Cerebellar nuclear complex (tissue), 1 donor: ENCODE measurements around the gene RPL18.

Experiments
- DNase-seq, 2 experiments: peaks; one replicate each; lab custom pipeline; 2025; lab: John Stamatoyannopoulos, UW

Gene RPL18

GRCh38 chr19:48614436-48615230, 4.3 kb downstream of the RPL18 start, which contains the start of gene FAM83E:
Gene FAM83E, minus strand, starts transcription at chr19:48615076. Its CDS starts 1,704 bp downstream, at chr19:48613372.
- DNase-seq, result no peak

- no peak for DNase-seq
Measured at GRCh38 chr19:48613852-48614435, 5.0 kb downstream of the RPL18 start.

- no peak for DNase-seq
Measured at GRCh38 chr19:48613024-48613851, 5.7 kb downstream of the RPL18 start.

- no peak for DNase-seq
Measured at GRCh38 chr19:48611872-48612271, 7.1 kb downstream of the RPL18 start.

GRCh38 chr19:48609571-48610108, 9.3 kb downstream of the RPL18 start:
- DNase-seq, result no peak

GRCh38 chr19:48608798-48609263, 10.1 kb downstream of the RPL18 start:
- no peak for DNase-seq

- no peak for DNase-seq
Measured at GRCh38 chr19:48607359-48607755, 11.6 kb downstream of the RPL18 start.

GRCh38 chr19:48606463-48607358, 12.3 kb downstream of the RPL18 start, which contains the start of gene SPACA4:
Gene SPACA4, plus strand, starts transcription at chr19:48606742. Its CDS starts 237 bp downstream, at chr19:48606979.
- DNase-seq, result no peak

- no peak for DNase-seq
Measured at GRCh38 chr19:48603850-48604249, 15.1 kb downstream of the RPL18 start.

GRCh38 chr19:48603449-48603848, 15.5 kb downstream of the RPL18 start:
- DNase-seq, result no peak

- no peak for DNase-seq
Measured at GRCh38 chr19:48603001-48603400, 16.0 kb downstream of the RPL18 start.

GRCh38 chr19:48600679-48601417, 18.1 kb downstream of the RPL18 start:
- no peak for DNase-seq

- no peak for DNase-seq
Measured at GRCh38 chr19:48598996-48599700, 19.8 kb downstream of the RPL18 start.

- DNase-seq, result no peak
Measured at GRCh38 chr19:48596679-48597465, 22.1 kb downstream of the RPL18 start.

- DNase-seq, result no peak
Measured at GRCh38 chr19:48596237-48596636, 22.7 kb downstream of the RPL18 start.

GRCh38 chr19:48595833-48596232, 23.1 kb downstream of the RPL18 start:
- DNase-seq, result no peak

GRCh38 chr19:48595171-48595570, 23.8 kb downstream of the RPL18 start:
- DNase-seq, result no peak

GRCh38 chr19:48591021-48591420, 28.0 kb downstream of the RPL18 start:
- no peak for DNase-seq
